GM12873 (cell line): ENCODE measurements around the gene KCNA5.

Source experiments
- CTCF ChIP-seq: IDR thresholded peaks from 2 replicates; pipeline ENCODE4 v1.5.1; 2012; ENCODE audit warnings: low read depth, mild to moderate bottlenecking, moderate library complexity, low read length, control low read depth; ENCODE audit not compliant: insufficient read depth; ENCODE audit errors: missing control alignments

The KCNA5 gene

GRCh38 chr12:5043589-5044419 lies at the start of gene KCNA5:
Gene KCNA5, plus strand, starts transcription at chr12:5043879. Its CDS starts 269 bp downstream, at chr12:5044148.
- TF ChIP-seq CTCF: no peak

GRCh38 chr12:4994622-4995021 lies 49.1 kb upstream of the KCNA5 start:
- TF ChIP-seq CTCF: no peak

GRCh38 chr12:4996714-4997113 lies 47.0 kb upstream of the KCNA5 start:
- TF ChIP-seq CTCF: no peak

- no peak for TF ChIP-seq CTCF
Measured at GRCh38 chr12:4997939-4998338, 45.7 kb upstream of the KCNA5 start.

- TF ChIP-seq CTCF: no peak
Measured at GRCh38 chr12:5000204-5000603, 43.5 kb upstream of the KCNA5 start.

GRCh38 chr12:5000658-5001385 lies 42.9 kb upstream of the KCNA5 start:
- no peak for TF ChIP-seq CTCF

- peak; percentile 100 for TF ChIP-seq CTCF
Measured at GRCh38 chr12:5003025-5003666, 40.5 kb upstream of the KCNA5 start.
